PC-3 (cell line): ENCODE results near the gene RNASEH1.

ENCODE experiments used
- EZH2 ChIP-seq: fragments of 300-600 bp; sonication (generic); IDR thresholded peaks from one replicate; pipeline ENCODE4 v1.6.1; 2017; ENCODE audit warnings: antibody characterized with exemption, mild to moderate bottlenecking, low read length; ENCODE audit not compliant: unreplicated experiment
- TF ChIP-seq, protein P1 (sequence below): fragments of 300-600 bp; sonication (generic); conservative IDR thresholded peaks from 2 replicates; pipeline ENCODE4 v1.5.1; 2017; ENCODE audit warnings: antibody characterized with exemption, low read depth, mild to moderate bottlenecking, low read length

- TF ChIP-seq EZH2 = no peak
- TF ChIP-seq, protein P1, sequence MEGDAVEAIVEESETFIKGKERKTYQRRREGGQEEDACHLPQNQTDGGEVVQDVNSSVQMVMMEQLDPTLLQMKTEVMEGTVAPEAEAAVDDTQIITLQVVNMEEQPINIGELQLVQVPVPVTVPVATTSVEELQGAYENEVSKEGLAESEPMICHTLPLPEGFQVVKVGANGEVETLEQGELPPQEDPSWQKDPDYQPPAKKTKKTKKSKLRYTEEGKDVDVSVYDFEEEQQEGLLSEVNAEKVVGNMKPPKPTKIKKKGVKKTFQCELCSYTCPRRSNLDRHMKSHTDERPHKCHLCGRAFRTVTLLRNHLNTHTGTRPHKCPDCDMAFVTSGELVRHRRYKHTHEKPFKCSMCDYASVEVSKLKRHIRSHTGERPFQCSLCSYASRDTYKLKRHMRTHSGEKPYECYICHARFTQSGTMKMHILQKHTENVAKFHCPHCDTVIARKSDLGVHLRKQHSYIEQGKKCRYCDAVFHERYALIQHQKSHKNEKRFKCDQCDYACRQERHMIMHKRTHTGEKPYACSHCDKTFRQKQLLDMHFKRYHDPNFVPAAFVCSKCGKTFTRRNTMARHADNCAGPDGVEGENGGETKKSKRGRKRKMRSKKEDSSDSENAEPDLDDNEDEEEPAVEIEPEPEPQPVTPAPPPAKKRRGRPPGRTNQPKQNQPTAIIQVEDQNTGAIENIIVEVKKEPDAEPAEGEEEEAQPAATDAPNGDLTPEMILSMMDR = no peak
Measured at GRCh38 chr2:3504741-3505140, 53.4 kb downstream of the RNASEH1 start.
